PC-9 (cell line): Measurements from ENCODE around the gene WDR93. TPM values are rescaled to one million over a fixed set of nuclear protein-coding genes. Genes with fewer than 3 reads are reported as not detected.

Source experiments
- BruUV-seq: library from RNA; stranded (reverse); fragments of 400-500 nt; replicated peaks from 2 replicates; lab custom pipeline; 2021; lab: Mats Ljungman, UMichigan
- CTCF ChIA-PET: fragments of 300-600 bp; sonication (Branson Sonifier 250); formaldehyde crosslinking; loops from one replicate; lab custom pipeline; 2022; ENCODE audit warnings: antibody characterized with exemption; lab: Charles Lee
- POLR2A ChIA-PET: fragments of 300-600 bp; sonication (Branson Sonifier 250); formaldehyde crosslinking; loops from one replicate; lab custom pipeline; 2022; ENCODE audit warnings: antibody characterized with exemption; ENCODE audit not compliant: unreplicated experiment; lab: Charles Lee
- DNase-seq, 2 experiments: peaks; one replicate each; pipeline versions ENCODE4 v3.0.0 to v3.0.0-alpha.2; 2015 to 2022; ENCODE audit warnings: mixed read lengths in 1 of 2
- H2AFZ ChIP-seq: fragments of 200-600 bp; sonication (generic); 2 replicates; pipeline ENCODE4 v1.8.1; 2017; ENCODE audit warnings: antibody characterized with exemption
- H3F3A ChIP-seq: fragments of 200-600 bp; sonication (generic); 2 replicates; pipeline ENCODE4 v1.8.1; 2017; ENCODE audit warnings: antibody characterized with exemption, mild to moderate bottlenecking, low read depth; ENCODE audit not compliant: insufficient read depth
- H3K27ac ChIP-seq: fragments of 200-600 bp; sonication (generic); 2 replicates; pipeline ENCODE4 v1.6.1; 2016; ENCODE audit warnings: mixed run types
- H3K27me3 ChIP-seq: fragments of 200-600 bp; sonication (generic); 2 replicates; pipeline ENCODE4 v1.6.1; 2016; ENCODE audit warnings: low read depth, mixed run types; ENCODE audit not compliant: insufficient read depth
- H3K36me3 ChIP-seq: fragments of 200-600 bp; sonication (generic); 2 replicates; pipeline ENCODE4 v1.6.1; 2016; ENCODE audit warnings: low read depth, mixed run types
- H3K4me1 ChIP-seq: fragments of 200-600 bp; sonication (generic); replicated peaks from 2 replicates; pipeline ENCODE4 v1.6.1; 2016; ENCODE audit warnings: mixed run types; ENCODE audit not compliant: insufficient read depth
- H3K4me2 ChIP-seq: fragments of 200-600 bp; sonication (generic); 2 replicates; pipeline ENCODE4 v1.6.1; 2017; ENCODE audit warnings: mixed run types
- H3K4me3 ChIP-seq: fragments of 200-600 bp; sonication (generic); 2 replicates; pipeline ENCODE4 v1.6.1; 2016; ENCODE audit warnings: mixed run types
- H3K79me2 ChIP-seq: fragments of 200-600 bp; sonication (generic); 2 replicates; pipeline ENCODE4 v1.6.1; 2017; ENCODE audit warnings: low read depth, mixed run types
- H3K9me2 ChIP-seq: fragments of 200-600 bp; sonication (generic); 2 replicates; pipeline ENCODE4 v1.8.1; 2017; ENCODE audit warnings: mild to moderate bottlenecking; ENCODE audit not compliant: insufficient read depth
- H3K9me3 ChIP-seq: fragments of 200-600 bp; sonication (generic); 2 replicates; pipeline ENCODE4 v1.8.1; 2016; ENCODE audit warnings: low read depth; ENCODE audit not compliant: insufficient read depth
- H4K20me1 ChIP-seq: fragments of 200-600 bp; sonication (generic); 2 replicates; pipeline ENCODE4 v1.8.1; 2017; ENCODE audit not compliant: insufficient read depth
- EZH2 ChIP-seq: fragments of 200-600 bp; sonication (generic); IDR thresholded peaks from 2 replicates; pipeline ENCODE4 v1.8.0; 2017; ENCODE audit warnings: antibody characterized with exemption, low read depth
- intact Hi-C: fragments of 100-400 bp; cut with micrococcal nuclease; formaldehyde crosslinking; loops from one replicate; pipeline ENCODE4 v1.10.0; 2022; ENCODE audit not compliant: unreplicated experiment
- total RNA-seq: library from RNA; stranded (reverse); gene quantifications from 2 replicates; pipeline ENCODE4 v1.2.3, GENCODE V29; 2021
- TF ChIP-seq, protein P1 (sequence below): fragments of 200-600 bp; sonication (generic); conservative IDR thresholded peaks from 2 replicates; pipeline ENCODE4 v1.6.1; 2017; ENCODE audit warnings: mixed run types, antibody characterized with exemption, mild to moderate bottlenecking, moderate library complexity

The WDR93 gene
- total RNA-seq, 1 experiment from 2014 or later = 1.8 TPM

DNA sequence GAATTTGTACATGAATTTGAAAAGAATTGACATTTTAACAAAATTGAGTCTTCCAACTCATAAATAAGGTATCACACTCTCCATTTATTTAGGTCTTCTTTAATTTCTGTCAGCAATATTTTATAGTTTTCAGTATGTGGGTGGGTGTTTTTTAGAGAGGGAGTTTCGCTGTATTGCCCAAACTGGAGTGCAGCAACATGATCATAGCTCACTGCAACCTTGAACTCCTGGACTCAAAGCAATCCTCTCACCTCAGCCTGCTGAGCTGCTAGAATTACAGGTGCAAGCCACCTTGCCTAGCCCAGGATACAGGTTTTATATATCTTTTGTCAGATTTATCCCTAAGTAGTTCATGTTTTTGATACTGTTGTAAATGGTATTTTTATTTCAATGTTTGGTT lies 4.6 kb downstream of the WDR93 start:
- Histone ChIP-seq H3K4me3 (no peak overlapping the region), H3K4me2 (no peak overlapping the region), H3K4me1 (peaks cover 14% of the 10 kb centered on the region), H3K9me3 (no peaks in the 10 kb centered on the region), H3K27me3 (no peaks in the 10 kb centered on the region), H3K79me2 (peaks cover 1% of the 10 kb centered on the region; the same call in 1 of the 2 replicates), H3F3A (peaks cover 16% of the 10 kb centered on the region; the same call in 1 of the 2 replicates), H3K36me3 (no peaks in the 10 kb centered on the region), H2AFZ (no peak overlapping the region), H4K20me1 (no peaks in the 10 kb centered on the region), H3K27ac (no peak overlapping the region), H3K9me2 (no peaks in the 10 kb centered on the region)
- no TSS peak for BruUV-seq
- no peak for DNase-seq
- CTCF ChIA-PET = interaction anchor here (0.6 kb wide), 1 partner anchor 1473 kb away, joined by 3 read pairs; no protein-coding TSS in a partner anchor
- TF ChIP-seq, protein P1, sequence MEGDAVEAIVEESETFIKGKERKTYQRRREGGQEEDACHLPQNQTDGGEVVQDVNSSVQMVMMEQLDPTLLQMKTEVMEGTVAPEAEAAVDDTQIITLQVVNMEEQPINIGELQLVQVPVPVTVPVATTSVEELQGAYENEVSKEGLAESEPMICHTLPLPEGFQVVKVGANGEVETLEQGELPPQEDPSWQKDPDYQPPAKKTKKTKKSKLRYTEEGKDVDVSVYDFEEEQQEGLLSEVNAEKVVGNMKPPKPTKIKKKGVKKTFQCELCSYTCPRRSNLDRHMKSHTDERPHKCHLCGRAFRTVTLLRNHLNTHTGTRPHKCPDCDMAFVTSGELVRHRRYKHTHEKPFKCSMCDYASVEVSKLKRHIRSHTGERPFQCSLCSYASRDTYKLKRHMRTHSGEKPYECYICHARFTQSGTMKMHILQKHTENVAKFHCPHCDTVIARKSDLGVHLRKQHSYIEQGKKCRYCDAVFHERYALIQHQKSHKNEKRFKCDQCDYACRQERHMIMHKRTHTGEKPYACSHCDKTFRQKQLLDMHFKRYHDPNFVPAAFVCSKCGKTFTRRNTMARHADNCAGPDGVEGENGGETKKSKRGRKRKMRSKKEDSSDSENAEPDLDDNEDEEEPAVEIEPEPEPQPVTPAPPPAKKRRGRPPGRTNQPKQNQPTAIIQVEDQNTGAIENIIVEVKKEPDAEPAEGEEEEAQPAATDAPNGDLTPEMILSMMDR = no peak
- TF ChIP-seq EZH2 = no peak
- intact Hi-C loops = no loop called here
- POLR2A ChIA-PET = no interaction called here

DNA sequence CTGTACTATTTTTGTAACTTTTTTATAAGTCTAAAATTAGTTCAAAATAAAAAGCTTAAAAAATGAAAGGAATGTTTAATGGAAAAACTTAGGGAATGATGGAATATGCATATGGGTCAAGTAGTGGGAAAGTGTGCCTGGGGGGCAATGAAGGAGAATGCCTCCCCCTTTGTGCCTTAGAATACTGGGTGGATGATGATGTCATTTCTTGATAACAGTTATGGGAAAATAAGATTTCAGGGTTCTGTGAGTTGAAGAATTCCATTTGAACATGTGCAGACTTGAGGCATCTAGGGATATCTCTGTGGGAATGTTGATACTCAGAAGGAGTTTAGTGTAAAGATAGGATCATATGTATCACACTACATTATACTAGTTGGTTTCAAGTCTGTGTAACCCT lies 13.8 kb downstream of the WDR93 start:
- no peaks in the 10 kb centered on the region for H3K79me2 ChIP-seq
- H3K27ac ChIP-seq = no peak overlapping the region
- H3K4me1 ChIP-seq = no peaks in the 10 kb centered on the region
- no peaks in the 10 kb centered on the region for H3K27me3 ChIP-seq
- intact Hi-C loops = no loop called here
- no peaks in the 10 kb centered on the region for H3K9me2 ChIP-seq
- no TSS peak for BruUV-seq
- H2AFZ ChIP-seq = no peak overlapping the region
- POLR2A ChIA-PET = no interaction called here
- H3K36me3 ChIP-seq = no peaks in the 10 kb centered on the region
- H3K4me2 ChIP-seq = no peak overlapping the region
- H3F3A ChIP-seq = no peaks in the 10 kb centered on the region
- no peak overlapping the region for H3K4me3 ChIP-seq
- CTCF ChIA-PET = no interaction called here
- no peak for TF ChIP-seq EZH2
- TF ChIP-seq, protein P1 = no peak
- no peak for DNase-seq
- H4K20me1 ChIP-seq = no peaks in the 10 kb centered on the region
- no peaks in the 10 kb centered on the region for H3K9me3 ChIP-seq

DNA sequence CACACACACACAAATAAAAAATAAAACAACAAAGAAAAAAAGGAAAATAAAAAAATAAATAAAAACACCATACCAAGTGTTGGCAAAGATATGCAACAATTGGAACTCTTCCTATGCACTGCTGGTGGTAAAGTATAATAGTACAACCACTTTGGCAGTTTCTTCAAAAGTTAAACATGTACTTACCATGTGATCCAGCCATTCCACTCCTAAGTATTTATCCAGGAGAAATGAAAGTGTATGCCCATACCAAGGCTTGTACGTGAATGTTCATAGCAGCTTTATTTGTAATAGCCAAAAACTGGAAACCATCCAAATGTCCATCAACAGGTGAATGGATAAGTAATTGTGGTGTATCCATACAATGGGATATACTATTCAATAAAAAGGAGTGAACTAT lies 17.0 kb downstream of the WDR93 start:
- POLR2A ChIA-PET = no interaction called here
- TF ChIP-seq, protein P1 = no peak
- TF ChIP-seq EZH2 = no peak
- Histone ChIP-seq H3F3A (no peaks in the 10 kb centered on the region), H3K4me3 (no peak overlapping the region), H4K20me1 (no peaks in the 10 kb centered on the region), H3K4me2 (no peak overlapping the region), H3K27ac (no peak overlapping the region), H3K79me2 (no peaks in the 10 kb centered on the region), H3K9me3 (no peaks in the 10 kb centered on the region), H3K27me3 (no peaks in the 10 kb centered on the region), H2AFZ (no peak overlapping the region), H3K36me3 (no peaks in the 10 kb centered on the region), H3K9me2 (no peaks in the 10 kb centered on the region), H3K4me1 (no peaks in the 10 kb centered on the region)
- BruUV-seq = no TSS peak
- CTCF ChIA-PET = no interaction called here
- no peak for DNase-seq
- intact Hi-C loops = no loop called here
